T-helper 17 cell (primary cell): ENCODE measurements around the gene ZNF493. TPM values are rescaled to one million over a fixed set of nuclear protein-coding genes. Genes with fewer than 3 reads are reported as not detected.

Source experiments
- total RNA-seq, 4 donors: library from RNA in 2 of 4; stranded (reverse) in 2 of 4; gene quantifications; one replicate each; pipeline ENCODE4 v1.2.3 and lab custom pipeline; 2022 to 2026

ZNF493 gene
- total RNA-seq, 2 donors from 2014 or later = 25.6 to 33.9 TPM

Other genes starting within 250 kb of the ZNF493 start
- gene ZNF708, start 67.7 kb upstream of the ZNF493 start, total RNA-seq = 10 to 100 TPM; 14.9 to 16.5 TPM
- 1 to 10 TPM; 7.5 to 7.9 TPM for gene ZNF738, start 38.1 kb upstream of the ZNF493 start, total RNA-seq
- 10 to 100 TPM; 10.7 to 12.4 TPM for gene ZNF429, start 108.5 kb downstream of the ZNF493 start, total RNA-seq